Cerebellar cortex (tissue), 1 donor: ENCODE data around the gene AFM.
"Not testable (repeated sequence)": the region's sequence is repeated elsewhere in the genome, so short reads cannot be mapped to it uniquely, and the experiment has no call there.

ENCODE experiments used
- DNase-seq: peaks from one replicate; pipeline ENCODE4 v3.0.0-alpha.2; 2015; ENCODE audit warnings: low spot score

AFM gene

GRCh38 chr4:73507541-73507940 lies 26.0 kb downstream of the AFM start:
- DNase-seq = no peak

- DNase-seq = no peak
Observed at GRCh38 chr4:73508651-73509050, 27.1 kb downstream of the AFM start.

- DNase-seq = no peak
Observed at GRCh38 chr4:73518340-73518739, 36.8 kb downstream of the AFM start.

- no peak for DNase-seq
Observed at GRCh38 chr4:73520821-73521220, 39.3 kb downstream of the AFM start.

- DNase-seq = no peak
Observed at GRCh38 chr4:73523126-73523525, 41.6 kb downstream of the AFM start.

GRCh38 chr4:73525611-73526010 lies 44.1 kb downstream of the AFM start:
- no peak for DNase-seq

- no peak for DNase-seq
Observed at GRCh38 chr4:73527196-73527595, 45.7 kb downstream of the AFM start.

- no peak for DNase-seq
Observed at GRCh38 chr4:73528171-73528570, 46.6 kb downstream of the AFM start.

- no peak for DNase-seq
Observed at GRCh38 chr4:73533515-73534422, 52.2 kb downstream of the AFM start.

- no peak for DNase-seq
Observed at GRCh38 chr4:73538162-73538561, 56.6 kb downstream of the AFM start.

- no peak for DNase-seq
Observed at GRCh38 chr4:73539386-73539785, 57.8 kb downstream of the AFM start.

GRCh38 chr4:73540826-73541225 lies 59.3 kb downstream of the AFM start:
- DNase-seq = no peak

GRCh38 chr4:73541251-73541650 lies 59.7 kb downstream of the AFM start:
- no peak for DNase-seq

- DNase-seq = no peak
Observed at GRCh38 chr4:73544620-73545019, 63.1 kb downstream of the AFM start.

- not testable (repeated sequence) for DNase-seq
Observed at GRCh38 chr4:73550865-73551264, 69.3 kb downstream of the AFM start.
